OCI-LY1 (cell line): ENCODE results near the gene FOXN3.

Experiments
- H2AFZ ChIP-seq: fragments of 200-600 bp; sonication (generic), shearing (Covaris generic); 2 replicates; pipeline ENCODE4 v1.6.0; 2014; ENCODE audit warnings: antibody characterized with exemption, mild to moderate bottlenecking, low read length
- H3F3A ChIP-seq: fragments of 200-600 bp; sonication (generic), shearing (Covaris generic); 2 replicates; pipeline ENCODE4 v1.6.0; 2014; ENCODE audit warnings: mild to moderate bottlenecking, antibody characterized with exemption, low read length, moderate library complexity; ENCODE audit not compliant: insufficient read depth
- H3K27ac ChIP-seq: fragments of 200-600 bp; sonication (generic); 2 replicates; pipeline ENCODE4 v1.5.1; 2014; ENCODE audit warnings: low read length, mixed run types, mild to moderate bottlenecking, low read depth; ENCODE audit not compliant: poor library complexity, severe bottlenecking
- H3K27me3 ChIP-seq: fragments of 200-600 bp; sonication (generic); 2 replicates; pipeline ENCODE4 v1.6.0; 2014; ENCODE audit warnings: antibody characterized with exemption, mild to moderate bottlenecking, low read length, moderate library complexity; ENCODE audit not compliant: insufficient read depth
- H3K36me3 ChIP-seq: fragments of 200-600 bp; sonication (generic); 2 replicates; pipeline ENCODE4 v1.6.1; 2014; ENCODE audit warnings: mild to moderate bottlenecking, antibody characterized with exemption, low read length, moderate library complexity, mixed read lengths; ENCODE audit not compliant: insufficient read depth
- H3K4me1 ChIP-seq: fragments of 200-600 bp; sonication (generic); 2 replicates; pipeline ENCODE4 v1.5.1; 2014; ENCODE audit warnings: mild to moderate bottlenecking, low read length, moderate library complexity; ENCODE audit not compliant: insufficient read depth, severe bottlenecking
- H3K4me2 ChIP-seq: fragments of 200-600 bp; sonication (generic), shearing (Covaris generic); 2 replicates; pipeline ENCODE4 v1.6.1; 2014; ENCODE audit warnings: low read length
- H3K4me3 ChIP-seq: fragments of 200-600 bp; sonication (generic); 2 replicates; pipeline ENCODE4 v1.5.1; 2014; ENCODE audit warnings: low read length, low read depth, mild to moderate bottlenecking, mixed read lengths; ENCODE audit not compliant: poor library complexity, severe bottlenecking
- H3K79me2 ChIP-seq: fragments of 200-600 bp; shearing (Covaris generic); 2 replicates; pipeline ENCODE4 v1.6.1; 2016; ENCODE audit warnings: mixed run types, low read length, mixed read lengths; ENCODE audit not compliant: insufficient read depth
- H3K9ac ChIP-seq: fragments of 200-600 bp; sonication (generic), shearing (Covaris generic); 2 replicates; pipeline ENCODE4 v1.6.1; 2014; ENCODE audit warnings: mild to moderate bottlenecking, low read length, mixed read lengths
- H3K9me2 ChIP-seq: fragments of 200-600 bp; sonication (generic), shearing (Covaris generic); 2 replicates; pipeline ENCODE4 v1.6.1; 2014; ENCODE audit warnings: low read depth, mild to moderate bottlenecking, low read length, mixed read lengths
- H3K9me3 ChIP-seq: fragments of 200-600 bp; shearing (Covaris generic); 2 replicates; pipeline ENCODE4 v1.6.1; 2014; ENCODE audit warnings: low read length, mixed read lengths
- H4K20me1 ChIP-seq: fragments of 200-600 bp; sonication (generic), shearing (Covaris generic); 2 replicates; pipeline ENCODE4 v1.6.0; 2016; ENCODE audit warnings: mild to moderate bottlenecking, low read length; ENCODE audit not compliant: insufficient read depth
- EZH2 ChIP-seq: fragments of 200-600 bp; sonication (generic), shearing (Covaris generic); IDR thresholded peaks from 2 replicates; pipeline ENCODE4 v1.8.0; 2017; ENCODE audit warnings: borderline replicate concordance, mixed run types, mild to moderate bottlenecking, antibody characterized with exemption, low read length, moderate library complexity, mixed read lengths
- TF ChIP-seq, protein P1 (sequence below): fragments of 200-600 bp; sonication (generic), shearing (Covaris generic); IDR thresholded peaks from 2 replicates; pipeline ENCODE4 v1.5.1; 2017; ENCODE audit warnings: mild to moderate bottlenecking, antibody characterized with exemption, low read length, moderate library complexity, mixed read lengths

The FOXN3 gene

GRCh38 chr14:89267163-89267562 lies 149.9 kb downstream of the FOXN3 start:
- TF ChIP-seq, protein P1, sequence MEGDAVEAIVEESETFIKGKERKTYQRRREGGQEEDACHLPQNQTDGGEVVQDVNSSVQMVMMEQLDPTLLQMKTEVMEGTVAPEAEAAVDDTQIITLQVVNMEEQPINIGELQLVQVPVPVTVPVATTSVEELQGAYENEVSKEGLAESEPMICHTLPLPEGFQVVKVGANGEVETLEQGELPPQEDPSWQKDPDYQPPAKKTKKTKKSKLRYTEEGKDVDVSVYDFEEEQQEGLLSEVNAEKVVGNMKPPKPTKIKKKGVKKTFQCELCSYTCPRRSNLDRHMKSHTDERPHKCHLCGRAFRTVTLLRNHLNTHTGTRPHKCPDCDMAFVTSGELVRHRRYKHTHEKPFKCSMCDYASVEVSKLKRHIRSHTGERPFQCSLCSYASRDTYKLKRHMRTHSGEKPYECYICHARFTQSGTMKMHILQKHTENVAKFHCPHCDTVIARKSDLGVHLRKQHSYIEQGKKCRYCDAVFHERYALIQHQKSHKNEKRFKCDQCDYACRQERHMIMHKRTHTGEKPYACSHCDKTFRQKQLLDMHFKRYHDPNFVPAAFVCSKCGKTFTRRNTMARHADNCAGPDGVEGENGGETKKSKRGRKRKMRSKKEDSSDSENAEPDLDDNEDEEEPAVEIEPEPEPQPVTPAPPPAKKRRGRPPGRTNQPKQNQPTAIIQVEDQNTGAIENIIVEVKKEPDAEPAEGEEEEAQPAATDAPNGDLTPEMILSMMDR, result no peak
- TF ChIP-seq EZH2, result no peak
- no peak overlapping the region for H3K4me3 ChIP-seq
- H4K20me1 ChIP-seq, result no peaks in the 10 kb centered on the region
- no peaks in the 10 kb centered on the region for H3F3A ChIP-seq
- no peaks in the 10 kb centered on the region for H3K27me3 ChIP-seq
- H3K4me1 ChIP-seq, result peaks cover 56% of the 10 kb centered on the region
- no peak overlapping the region for H2AFZ ChIP-seq
- H3K27ac ChIP-seq, result no peak overlapping the region
- no peak overlapping the region for H3K9ac ChIP-seq
- no peaks in the 10 kb centered on the region for H3K9me2 ChIP-seq
- H3K36me3 ChIP-seq, result no peaks in the 10 kb centered on the region
- no peaks in the 10 kb centered on the region for H3K79me2 ChIP-seq
- H3K9me3 ChIP-seq, result no peaks in the 10 kb centered on the region
- no peak overlapping the region for H3K4me2 ChIP-seq

DNA sequence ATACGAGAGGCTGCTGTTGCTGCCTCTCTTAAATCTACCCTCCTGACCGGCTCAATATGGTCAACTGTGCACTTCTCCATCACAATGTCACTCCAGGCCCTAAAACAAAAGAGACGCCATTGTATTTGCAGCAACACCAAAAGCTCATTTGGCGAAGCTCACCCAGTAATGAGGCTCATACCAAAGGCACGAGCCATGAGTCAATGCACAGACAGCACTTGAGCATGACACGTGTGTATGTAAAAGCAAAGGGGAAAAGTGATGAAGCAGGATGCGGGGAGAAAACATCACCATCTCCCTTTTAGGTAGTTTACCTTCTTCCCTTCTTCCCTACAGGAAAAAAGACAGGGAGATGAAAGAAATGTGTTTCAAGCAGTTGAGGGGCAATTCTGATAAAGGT lies 150.3 kb downstream of the FOXN3 start:
- Histone ChIP-seq H3K27ac (no peak overlapping the region), H3F3A (no peaks in the 10 kb centered on the region), H3K79me2 (no peaks in the 10 kb centered on the region), H2AFZ (no peak overlapping the region), H3K36me3 (no peaks in the 10 kb centered on the region), H3K4me1 (peaks cover 56% of the 10 kb centered on the region), H4K20me1 (no peaks in the 10 kb centered on the region), H3K9me2 (no peaks in the 10 kb centered on the region), H3K9ac (no peak overlapping the region), H3K4me3 (no peak overlapping the region), H3K27me3 (no peaks in the 10 kb centered on the region), H3K4me2 (no peak overlapping the region), H3K9me3 (no peaks in the 10 kb centered on the region)
- no peak for TF ChIP-seq EZH2
- TF ChIP-seq, protein P1, result no peak

DNA sequence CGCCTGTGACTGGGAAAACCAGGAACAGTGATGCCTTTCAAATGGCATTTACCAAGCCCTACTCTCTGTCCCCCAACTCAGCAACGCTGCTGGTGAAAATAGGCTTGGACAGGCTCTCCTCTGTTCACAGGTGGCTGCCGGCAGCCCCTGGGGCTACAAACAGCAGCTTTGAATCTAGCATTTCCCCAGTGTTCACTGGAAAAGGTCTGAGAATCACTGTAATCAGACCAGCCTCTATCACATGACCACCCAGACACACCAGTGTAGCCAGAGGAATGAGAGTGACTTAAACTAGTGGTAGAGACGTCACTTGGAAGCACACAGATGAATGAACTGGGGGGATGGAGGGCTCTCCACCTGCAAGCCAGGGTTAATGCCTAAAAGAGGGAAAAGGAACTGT lies 151.8 kb downstream of the FOXN3 start:
- H2AFZ ChIP-seq, result no peak overlapping the region
- no peak for TF ChIP-seq EZH2
- TF ChIP-seq, protein P1, result no peak
- no peaks in the 10 kb centered on the region for H3K9me3 ChIP-seq
- H3K4me2 ChIP-seq, result no peak overlapping the region
- no peaks in the 10 kb centered on the region for H3K9me2 ChIP-seq
- H3K9ac ChIP-seq, result no peak overlapping the region
- H4K20me1 ChIP-seq, result no peaks in the 10 kb centered on the region
- H3F3A ChIP-seq, result no peaks in the 10 kb centered on the region
- no peak overlapping the region for H3K4me3 ChIP-seq
- H3K36me3 ChIP-seq, result no peaks in the 10 kb centered on the region
- H3K79me2 ChIP-seq, result no peaks in the 10 kb centered on the region
- H3K27ac ChIP-seq, result no peak overlapping the region
- H3K4me1 ChIP-seq, result peaks cover 42% of the 10 kb centered on the region
- no peaks in the 10 kb centered on the region for H3K27me3 ChIP-seq
